Activated CD8-positive, alpha-beta T cell treated with anti-CD3 and anti-CD28 coated beads, Interleukin-2, amount 10 ng/mL, durations not matched to agents 7 days and 5 days (primary cell): ENCODE data around the gene DQX1. TPM values are rescaled to one million over a fixed set of nuclear protein-coding genes. Genes with fewer than 3 reads are reported as not detected.

Experiments used
- ATAC-seq: fragments of 150-1000 bp; cut with Tn5 transposase; one replicate; pipeline ENCODE4 v1.10.0; 2021; ENCODE audit warnings: moderate library complexity
- CTCF ChIA-PET: fragments of 350-600 bp; sonication (Branson Sonifier 250); formaldehyde crosslinking; loops from one replicate; lab custom pipeline; 2021; ENCODE audit warnings: antibody characterized with exemption; lab: Charles Lee
- POLR2A ChIA-PET: fragments of 350-600 bp; sonication (Branson Sonifier 250); formaldehyde crosslinking; loops from one replicate; lab custom pipeline; 2021; ENCODE audit warnings: antibody characterized with exemption; lab: Charles Lee
- DNase-seq: peaks from one replicate; pipeline ENCODE4 v3.0.0-alpha.2; 2020
- H3K27ac Mint-ChIP-seq: one replicate; pipeline ENCODE4 v1.8.0; 2021; ENCODE audit warnings: mild to moderate bottlenecking, mixed read lengths
- H3K27me3 Mint-ChIP-seq: one replicate; pipeline ENCODE4 v1.8.0; 2021; ENCODE audit warnings: low read depth, mixed read lengths
- H3K36me3 Mint-ChIP-seq: one replicate; pipeline ENCODE4 v1.8.0; 2021; ENCODE audit warnings: low read depth, mixed read lengths
- H3K4me1 Mint-ChIP-seq: one replicate; pipeline ENCODE4 v1.8.0; 2021; ENCODE audit warnings: low read depth, mixed read lengths
- H3K4me3 Mint-ChIP-seq: one replicate; pipeline ENCODE4 v1.8.0; 2021; ENCODE audit warnings: mild to moderate bottlenecking, mixed read lengths
- H3K9me3 Mint-ChIP-seq: one replicate; pipeline ENCODE4 v1.8.0; 2022; ENCODE audit warnings: mixed read lengths; ENCODE audit not compliant: insufficient read depth
- total RNA-seq, 2 experiments: library from RNA; stranded (reverse); gene quantifications; one replicate each; pipeline ENCODE4 v1.2.3, GENCODE V29; 2021

Gene DQX1, protein sequence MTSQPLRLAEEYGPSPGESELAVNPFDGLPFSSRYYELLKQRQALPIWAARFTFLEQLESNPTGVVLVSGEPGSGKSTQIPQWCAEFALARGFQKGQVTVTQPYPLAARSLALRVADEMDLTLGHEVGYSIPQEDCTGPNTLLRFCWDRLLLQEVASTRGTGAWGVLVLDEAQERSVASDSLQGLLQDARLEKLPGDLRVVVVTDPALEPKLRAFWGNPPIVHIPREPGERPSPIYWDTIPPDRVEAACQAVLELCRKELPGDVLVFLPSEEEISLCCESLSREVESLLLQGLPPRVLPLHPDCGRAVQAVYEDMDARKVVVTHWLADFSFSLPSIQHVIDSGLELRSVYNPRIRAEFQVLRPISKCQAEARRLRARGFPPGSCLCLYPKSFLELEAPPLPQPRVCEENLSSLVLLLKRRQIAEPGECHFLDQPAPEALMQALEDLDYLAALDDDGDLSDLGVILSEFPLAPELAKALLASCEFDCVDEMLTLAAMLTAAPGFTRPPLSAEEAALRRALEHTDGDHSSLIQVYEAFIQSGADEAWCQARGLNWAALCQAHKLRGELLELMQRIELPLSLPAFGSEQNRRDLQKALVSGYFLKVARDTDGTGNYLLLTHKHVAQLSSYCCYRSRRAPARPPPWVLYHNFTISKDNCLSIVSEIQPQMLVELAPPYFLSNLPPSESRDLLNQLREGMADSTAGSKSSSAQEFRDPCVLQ
- total RNA-seq: under 1 TPM; 0.18 TPM

- H3K27me3 Mint-ChIP-seq: peaks cover 8% of the 10 kb centered on the region
- H3K4me3 Mint-ChIP-seq: no peak within 1 kb of the TSS
- no peaks in the 10 kb centered on the region for H3K9me3 Mint-ChIP-seq
- no peak for DNase-seq
- no peak within 1 kb of the TSS for H3K27ac Mint-ChIP-seq
- ChIA-PET CTCF (interaction anchor here (1.0 to 4.5 kb wide), 5 partner anchors 9 to 61 kb away, joined by 3 to 41 read pairs (median 4); partner anchors contain the start of genes CCDC142 and TTC31), POLR2A (interaction anchor here (1.1 to 1.9 kb wide), 3 partner anchors 11 to 44 kb away, joined by 3 to 7 read pairs (median 4); partner anchors contain the start of genes CCDC142 and TTC31)
- H3K4me1 Mint-ChIP-seq: peaks cover 39% of the 10 kb centered on the region
- H3K36me3 Mint-ChIP-seq: peaks cover 41% of the 10 kb centered on the region
- ATAC-seq: no peak
Observed at GRCh38 chr2:74525717-74526648, at the start of gene DQX1. Gene DQX1 (minus strand): TSS chr2:74526231. CDS start chr2:74525729, 502 bp downstream.

DNA sequence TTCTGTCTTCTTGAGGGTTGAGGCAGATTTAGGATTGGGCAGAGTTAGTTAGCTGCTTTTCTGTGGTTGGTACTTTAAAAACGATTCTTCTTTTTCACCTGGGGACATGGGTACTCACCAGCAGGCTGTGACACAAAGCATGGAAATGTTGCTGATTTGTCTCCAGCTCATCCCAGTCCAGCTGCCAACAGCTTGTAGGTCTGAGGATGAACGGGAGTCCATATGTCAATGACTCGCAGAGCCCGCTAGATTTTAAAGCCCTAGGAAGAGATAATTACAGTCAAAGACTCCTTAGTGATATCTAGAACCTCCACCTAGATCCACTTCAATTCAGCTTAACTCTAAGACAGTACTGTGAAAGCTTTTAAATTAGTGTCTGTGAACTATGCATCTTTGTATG is 49.3 kb upstream of the DQX1 start:
- Mint-ChIP-seq H3K4me1 (peaks cover 32% of the 10 kb centered on the region), H3K27ac (no peak overlapping the region), H3K9me3 (no peaks in the 10 kb centered on the region), H3K4me3 (no peak overlapping the region), H3K36me3 (peaks cover 5% of the 10 kb centered on the region), H3K27me3 (peaks cover 4% of the 10 kb centered on the region)
- ChIA-PET CTCF (interaction anchor here (1.2 to 16.0 kb wide), 5 partner anchors 8 to 92 kb away, joined by 3 to 231 read pairs (median 6); partner anchors contain the start of genes CCDC142 and TTC31), POLR2A (interaction anchor here (0.8 kb wide), 1 partner anchor 77 kb away, joined by 4 read pairs; no protein-coding TSS in a partner anchor)
- DNase-seq (no peak), ATAC-seq (no peak)

DNA sequence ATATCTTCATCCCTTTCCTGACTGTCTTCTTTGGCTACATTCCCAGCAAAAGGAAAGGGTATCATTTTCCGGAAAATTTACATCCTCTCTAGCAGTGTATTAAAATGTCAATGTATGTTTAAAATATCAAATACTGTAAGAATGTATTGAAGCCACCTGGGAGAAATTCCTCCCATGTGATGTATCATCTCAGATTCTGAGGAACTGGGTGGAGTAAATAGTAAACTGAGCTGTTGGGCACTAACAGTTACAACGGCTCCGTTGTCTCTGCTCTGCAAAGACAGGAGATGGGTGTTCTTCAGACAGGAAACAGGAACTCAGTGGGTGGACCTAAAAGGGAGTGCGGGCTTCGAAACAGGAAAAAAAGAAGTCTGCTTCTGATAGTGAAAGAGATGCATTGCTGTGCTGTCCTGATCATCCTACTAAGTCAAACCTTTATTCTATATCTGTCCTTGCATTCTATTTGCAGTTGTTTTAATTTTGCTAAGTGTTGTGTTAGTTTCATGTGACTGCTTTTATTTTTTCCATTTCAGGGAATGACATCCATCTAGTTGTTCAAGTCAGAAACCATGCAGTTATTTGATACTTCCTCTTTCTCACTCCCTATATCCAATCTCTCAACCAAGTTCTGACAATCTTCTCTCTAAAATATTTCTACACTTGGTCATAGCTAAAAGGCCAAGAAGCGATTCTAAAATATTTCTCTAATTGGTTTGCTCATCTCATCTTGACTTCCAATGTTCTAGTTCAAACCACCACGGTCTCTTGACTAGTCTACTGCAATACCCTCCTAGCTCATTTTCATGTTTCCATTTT is 47.9 kb upstream of the DQX1 start:
- peaks cover 5% of the 10 kb centered on the region for H3K36me3 Mint-ChIP-seq
- ChIA-PET POLR2A (interaction anchor here (0.6 to 1.4 kb wide), 4 partner anchors 16 to 754 kb away, joined by 3 to 4 read pairs (median 4); partner anchors contain the start of gene LOXL3), CTCF (interaction anchor here (1.1 to 16.0 kb wide), 5 partner anchors 12 to 91 kb away, joined by 3 to 231 read pairs (median 6); partner anchors contain the start of genes CCDC142 and TTC31)
- peak overlapping the region; percentile 50 for H3K4me3 Mint-ChIP-seq
- no peaks in the 10 kb centered on the region for H3K9me3 Mint-ChIP-seq
- H3K27ac Mint-ChIP-seq: peak overlapping the region; percentile 80
- ATAC-seq (peak; percentile 89), DNase-seq (peak; percentile 48)
- no peaks in the 10 kb centered on the region for H3K27me3 Mint-ChIP-seq
- H3K4me1 Mint-ChIP-seq: peaks cover 32% of the 10 kb centered on the region

DNA sequence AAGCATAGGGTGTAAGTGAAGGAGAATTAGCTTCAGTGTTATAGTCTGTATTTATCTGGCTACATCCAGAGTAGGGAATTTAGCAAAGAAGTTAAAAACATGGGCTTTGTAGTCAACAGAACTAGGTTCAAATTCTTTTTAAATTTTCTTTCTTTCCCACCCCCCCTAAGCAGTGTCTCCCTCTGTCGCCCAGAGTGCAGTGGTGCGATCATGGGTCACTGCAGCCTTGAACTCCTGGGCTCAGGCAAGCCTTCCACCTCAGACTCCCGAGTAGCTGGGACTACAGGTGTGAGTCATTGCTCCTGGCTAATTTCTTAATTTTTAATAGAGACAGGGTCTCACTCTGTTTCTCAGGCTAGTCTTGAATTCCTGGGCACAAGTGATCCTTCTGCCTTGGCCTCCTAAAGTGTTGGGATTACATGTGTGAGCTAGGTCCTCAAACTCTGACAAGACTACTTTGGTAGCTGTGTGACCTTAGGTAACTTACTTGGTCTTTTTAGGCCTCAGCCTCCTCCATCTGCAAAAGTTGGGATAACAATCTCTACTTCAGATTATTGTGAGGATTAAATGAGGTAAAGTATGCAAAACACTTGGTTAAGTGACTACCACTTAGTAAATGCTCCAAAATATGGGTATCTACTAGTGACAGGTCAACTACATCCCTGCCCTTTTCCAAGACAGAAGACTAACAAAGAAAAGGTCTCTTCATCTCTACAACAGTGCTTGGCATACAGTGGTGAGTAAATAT is 46.3 kb upstream of the DQX1 start:
- POLR2A ChIA-PET: no interaction called here

DNA sequence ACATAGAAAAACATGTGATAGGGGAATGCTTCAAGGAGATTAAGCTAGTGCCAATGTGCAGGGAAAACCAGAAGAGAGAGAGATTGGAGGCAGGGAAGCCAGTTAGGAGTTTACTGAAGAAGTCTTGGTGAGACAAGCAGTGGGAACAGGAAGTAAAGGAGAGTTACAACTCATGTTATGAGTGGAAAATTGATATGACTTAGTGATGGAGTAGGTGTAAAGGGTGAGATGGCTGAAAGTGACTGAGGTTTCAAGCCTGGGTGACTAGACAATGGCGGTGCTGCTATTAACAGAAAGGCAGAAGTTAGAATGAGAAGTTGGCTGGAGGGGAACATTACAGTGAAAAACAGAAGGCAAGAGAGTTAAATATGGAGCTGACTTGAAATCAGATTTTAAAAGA is 45.0 kb upstream of the DQX1 start:
- Mint-ChIP-seq H3K36me3 (peaks cover 5% of the 10 kb centered on the region), H3K27ac (no peak overlapping the region), H3K4me3 (no peak overlapping the region), H3K9me3 (no peaks in the 10 kb centered on the region), H3K27me3 (no peaks in the 10 kb centered on the region), H3K4me1 (peaks cover 36% of the 10 kb centered on the region)
- CTCF ChIA-PET: interaction anchor here (16.0 kb wide), 1 partner anchor 15 kb away, joined by 231 read pairs; no protein-coding TSS in a partner anchor
- POLR2A ChIA-PET: interaction anchor here (0.8 kb wide), 1 partner anchor 14 kb away, joined by 3 read pairs; no protein-coding TSS in a partner anchor
- no peak for DNase-seq
- ATAC-seq: no peak

More for the DNA sequence above, 46.3 kb upstream of the DQX1 start:
- Mint-ChIP-seq H3K4me1 (peaks cover 40% of the 10 kb centered on the region), H3K9me3 (no peaks in the 10 kb centered on the region), H3K27me3 (no peaks in the 10 kb centered on the region), H3K36me3 (peaks cover 5% of the 10 kb centered on the region), H3K4me3 (no peak overlapping the region), H3K27ac (no peak overlapping the region)
- DNase-seq (no peak), ATAC-seq (no peak)
- CTCF ChIA-PET: interaction anchor here (1.0 to 16.0 kb wide), 2 partner anchors 14 to 41 kb away, joined by 3 to 231 read pairs; no protein-coding TSS in a partner anchor

- Mint-ChIP-seq H3K9me3 (no peaks in the 10 kb centered on the region), H3K4me3 (no peak overlapping the region), H3K27ac (no peak overlapping the region), H3K4me1 (peaks cover 36% of the 10 kb centered on the region), H3K36me3 (peaks cover 4% of the 10 kb centered on the region), H3K27me3 (no peaks in the 10 kb centered on the region)
- ATAC-seq: no peak
- CTCF ChIA-PET: interaction anchor here (1.5 to 16.0 kb wide), 2 partner anchors 16 to 24 kb away, joined by 4 to 231 read pairs; no protein-coding TSS in a partner anchor
- POLR2A ChIA-PET: interaction anchor here (1.0 kb wide), 1 partner anchor 14 kb away, joined by 3 read pairs; no protein-coding TSS in a partner anchor
- no peak for DNase-seq
Observed at GRCh38 chr2:74569686-74570085, 43.7 kb upstream of the DQX1 start.

GRCh38 chr2:74567881-74568280 is 41.9 kb upstream of the DQX1 start:
- ATAC-seq: no peak
- no peak overlapping the region for H3K4me3 Mint-ChIP-seq
- H3K9me3 Mint-ChIP-seq: no peaks in the 10 kb centered on the region
- CTCF ChIA-PET: interaction anchor here (1.1 to 16.0 kb wide), 5 partner anchors 8 to 741 kb away, joined by 3 to 231 read pairs (median 4); no protein-coding TSS in a partner anchor
- peaks cover 22% of the 10 kb centered on the region for H3K4me1 Mint-ChIP-seq
- H3K27ac Mint-ChIP-seq: no peak overlapping the region
- DNase-seq: no peak
- POLR2A ChIA-PET: interaction anchor here (2.5 kb wide), 1 partner anchor 12 kb away, joined by 13 read pairs; no protein-coding TSS in a partner anchor
- no peaks in the 10 kb centered on the region for H3K36me3 Mint-ChIP-seq
- no peaks in the 10 kb centered on the region for H3K27me3 Mint-ChIP-seq

DNA sequence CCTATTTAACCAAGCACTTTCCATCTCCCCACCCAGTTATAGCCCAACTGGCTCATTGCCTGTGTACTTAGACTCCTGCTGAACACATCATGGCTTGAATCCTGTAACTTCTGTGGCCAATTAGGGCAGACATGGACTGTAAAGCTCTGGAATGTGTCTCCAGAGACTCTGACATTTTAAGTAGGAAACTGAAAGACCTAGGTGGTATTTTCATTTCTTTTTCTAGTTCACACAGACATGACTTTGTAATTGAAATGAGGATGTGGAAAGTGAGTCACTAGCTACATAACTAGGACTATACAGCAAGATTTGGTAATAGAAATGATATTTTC is 40.7 kb upstream of the DQX1 start:
- ChIA-PET POLR2A (interaction anchor here (1.2 to 2.5 kb wide), 2 partner anchors 9 to 10 kb away, joined by 4 to 13 read pairs; no protein-coding TSS in a partner anchor), CTCF (interaction anchor here (1.1 to 16.0 kb wide), 3 partner anchors 9 to 740 kb away, joined by 3 to 231 read pairs (median 3); no protein-coding TSS in a partner anchor)
- ATAC-seq (no peak), DNase-seq (no peak)
- Mint-ChIP-seq H3K27ac (no peak overlapping the region), H3K36me3 (no peaks in the 10 kb centered on the region), H3K27me3 (peaks cover 2% of the 10 kb centered on the region), H3K4me3 (no peak overlapping the region), H3K9me3 (no peaks in the 10 kb centered on the region), H3K4me1 (peaks cover 34% of the 10 kb centered on the region)

DNA sequence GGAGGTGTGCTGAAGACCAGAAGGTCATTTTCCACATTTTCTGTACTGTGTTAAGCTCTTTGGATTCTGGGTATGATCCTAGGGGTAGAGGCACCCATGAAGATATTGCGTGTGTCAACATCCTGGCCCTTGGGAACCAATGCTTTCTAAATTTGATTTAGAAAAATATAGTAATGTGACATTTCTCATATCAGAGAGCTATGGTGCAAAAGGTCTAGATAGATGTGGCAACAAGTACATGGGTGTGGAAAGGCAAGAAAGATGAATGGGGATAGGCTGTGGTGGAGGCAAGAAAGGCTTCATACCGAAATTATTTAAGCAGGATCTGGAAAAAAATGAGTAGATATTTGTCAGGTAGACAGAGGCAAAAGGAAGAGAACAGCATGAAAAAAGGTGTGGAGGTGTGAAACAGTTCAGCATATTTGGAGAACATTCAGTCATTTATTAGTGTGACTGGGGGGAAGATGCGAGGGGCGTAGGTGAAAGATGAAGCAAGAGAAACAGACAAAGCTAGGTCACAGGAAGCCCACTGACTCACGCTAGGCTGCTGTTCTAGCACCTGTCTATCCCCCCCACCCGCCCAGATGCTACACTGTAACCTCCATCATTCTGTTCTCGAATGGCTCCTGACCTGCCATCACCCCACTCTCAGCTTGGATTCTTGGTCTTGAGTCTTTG is 40.2 kb upstream of the DQX1 start:
- CTCF ChIA-PET: interaction anchor here (0.6 to 16.0 kb wide), 2 partner anchors 20 to 366 kb away, joined by 3 to 231 read pairs; no protein-coding TSS in a partner anchor
- peaks cover 7% of the 10 kb centered on the region for H3K27me3 Mint-ChIP-seq
- no peaks in the 10 kb centered on the region for H3K9me3 Mint-ChIP-seq
- no peaks in the 10 kb centered on the region for H3K36me3 Mint-ChIP-seq
- no peak overlapping the region for H3K27ac Mint-ChIP-seq
- POLR2A ChIA-PET: interaction anchor here (1.2 to 2.5 kb wide), 2 partner anchors 8 to 10 kb away, joined by 4 to 13 read pairs; no protein-coding TSS in a partner anchor
- DNase-seq (no peak), ATAC-seq (no peak)
- peaks cover 37% of the 10 kb centered on the region for H3K4me1 Mint-ChIP-seq
- H3K4me3 Mint-ChIP-seq: no peak overlapping the region
